ENCODE measurements around the gene BBOF1. TPM values are rescaled to one million over a fixed set of nuclear protein-coding genes. Genes with fewer than 3 reads are reported as not detected.
"Not testable (repeated sequence)": the region's sequence is repeated elsewhere in the genome, so short reads cannot be mapped to it uniquely, and the experiment has no call there.

BBOF1 gene
- total and polyA plus RNA-seq, 2 donors (not counting 1 experiment from before 2014, with no cell fraction given): 0.49 to 2.6 TPM

GRCh38 chr14:73977896-73978295 lies 41.3 kb upstream of the BBOF1 start:
- no peak overlapping the region for H3K9ac ChIP-seq (ENCODE audit: low read length)
- TF ChIP-seq CTCF (IDR thresholded peaks at IDR 0.05) (no peak), EZH2 (IDR thresholded peaks at IDR 0.05; ENCODE audit: borderline replicate concordance, insufficient read depth, low read depth, low read length, poor library complexity, severe bottlenecking) (no peak)
- peaks cover 0 to 10% of the 10 kb centered on the region in 2 experiments for H3K36me3 ChIP-seq (replicated peaks in 1 of 2; ENCODE audit: control extremely low read depth in 1 of 2, control insufficient read depth in 1 of 2, extremely low read depth in 1 of 2, insufficient read depth in 2 of 2, low read length in 1 of 2)
- H3K4me1 ChIP-seq (ENCODE audit: control insufficient read depth in 2 of 2, insufficient read depth in 2 of 2, low read length in 2 of 2): no peaks in the 10 kb centered on the region
- ATAC-seq (ENCODE audit: low read depth): no peak
- DNase-seq: no peak
- H3K4me1 Mint-ChIP-seq: no peaks in the 10 kb centered on the region
- no peak overlapping the region for H3K27ac Mint-ChIP-seq
- no peak overlapping the region for H3K27ac ChIP-seq (ENCODE audit: low read length in 2 of 2)
- no peak overlapping the region for H3K4me2 ChIP-seq (replicated peaks; ENCODE audit: low read depth, low read length, poor library complexity, severe bottlenecking)
- H4K20me1 ChIP-seq (ENCODE audit: control insufficient read depth, insufficient read depth, low read length, poor library complexity, severe bottlenecking): no peaks in the 10 kb centered on the region
- no peaks in the 10 kb centered on the region for H3K27me3 ChIP-seq (replicated peaks in 1 of 4; ENCODE audit: control extremely low read depth in 1 of 4, control insufficient read depth in 3 of 4, insufficient read depth in 4 of 4, low read length in 3 of 4)
- no peaks in the 10 kb centered on the region for H3K79me2 ChIP-seq (ENCODE audit: control insufficient read depth, insufficient read depth, low read length)
- H3K9me3 ChIP-seq (ENCODE audit: control extremely low read depth in 1 of 3, control insufficient read depth in 2 of 3, insufficient read depth in 1 of 3, low read length in 2 of 3): no peaks in the 10 kb centered on the region
- ChIA-PET POLR2A (no interaction called here), CTCF (no interaction called here)
- no peak overlapping the region for H3K4me3 Mint-ChIP-seq
- intact Hi-C loops (cut with micrococcal nuclease): no loop called here
- no peaks in the 10 kb centered on the region for H3K9me3 Mint-ChIP-seq (ENCODE audit: insufficient read depth)
- no peak overlapping the region for H3K4me3 ChIP-seq (ENCODE audit: control extremely low read depth in 1 of 5, extremely low read depth in 1 of 5, insufficient read depth in 1 of 5, low read depth in 2 of 5, low read length in 4 of 5)
- 83% methylated on average over 1 of the region's 4 CpGs for WGBS (ENCODE audit: insufficient coverage)
- no peak overlapping the region for H2AFZ ChIP-seq (ENCODE audit: insufficient read depth, low read depth, low read length, poor library complexity, severe bottlenecking)
- H3K27me3 Mint-ChIP-seq: no peaks in the 10 kb centered on the region

GRCh38 chr14:73988065-73988464 lies 31.1 kb upstream of the BBOF1 start:
- DNase-seq (no peak), ATAC-seq (ENCODE audit: low read depth) (no peak)
- intact Hi-C loops (cut with micrococcal nuclease): no loop called here
- Histone ChIP-seq H3K27me3 (replicated peaks in 1 of 4; ENCODE audit: control extremely low read depth in 1 of 4, control insufficient read depth in 3 of 4, insufficient read depth in 4 of 4, low read length in 3 of 4) (no peaks in the 10 kb centered on the region), H3K9me3 (ENCODE audit: control extremely low read depth in 1 of 3, control insufficient read depth in 2 of 3, insufficient read depth in 1 of 3, low read length in 2 of 3) (no peaks in the 10 kb centered on the region), H2AFZ (ENCODE audit: insufficient read depth, low read depth, low read length, poor library complexity, severe bottlenecking) (no peak overlapping the region), H4K20me1 (ENCODE audit: control insufficient read depth, insufficient read depth, low read length, poor library complexity, severe bottlenecking) (no peaks in the 10 kb centered on the region), H3K36me3 (replicated peaks in 1 of 2; ENCODE audit: control extremely low read depth in 1 of 2, control insufficient read depth in 1 of 2, extremely low read depth in 1 of 2, insufficient read depth in 2 of 2, low read length in 1 of 2) (peaks cover 0 to 20% of the 10 kb centered on the region in 2 experiments), H3K4me2 (replicated peaks; ENCODE audit: low read depth, low read length, poor library complexity, severe bottlenecking) (no peak overlapping the region), H3K4me3 (ENCODE audit: control extremely low read depth in 1 of 5, extremely low read depth in 1 of 5, insufficient read depth in 1 of 5, low read depth in 2 of 5, low read length in 4 of 5) (no peak overlapping the region), H3K27ac (ENCODE audit: low read length in 2 of 2) (no peak overlapping the region), H3K79me2 (ENCODE audit: control insufficient read depth, insufficient read depth, low read length) (no peaks in the 10 kb centered on the region), H3K4me1 (ENCODE audit: control insufficient read depth in 2 of 2, insufficient read depth in 2 of 2, low read length in 2 of 2) (no peaks in the 10 kb centered on the region), H3K9ac (ENCODE audit: low read length) (no peak overlapping the region)
- H3K4me1 Mint-ChIP-seq: no peaks in the 10 kb centered on the region
- POLR2A ChIA-PET: no interaction called here
- no peak overlapping the region for H3K27ac Mint-ChIP-seq
- no peak overlapping the region for H3K4me3 Mint-ChIP-seq
- no CpG with 5 or more reads among the region's 3 CpGs for WGBS (ENCODE audit: insufficient coverage)
- TF ChIP-seq CTCF (IDR thresholded peaks at IDR 0.05) (no peak), EZH2 (IDR thresholded peaks at IDR 0.05; ENCODE audit: borderline replicate concordance, insufficient read depth, low read depth, low read length, poor library complexity, severe bottlenecking) (no peak)
- H3K27me3 Mint-ChIP-seq: no peaks in the 10 kb centered on the region
- H3K9me3 Mint-ChIP-seq (ENCODE audit: insufficient read depth): no peaks in the 10 kb centered on the region
- CTCF ChIA-PET: no interaction called here

- H3K27ac ChIP-seq (ENCODE audit: low read length in 2 of 2); CTCF ChIA-PET; H3K79me2 ChIP-seq (ENCODE audit: control insufficient read depth, insufficient read depth, low read length); ATAC-seq (ENCODE audit: low read depth); H3K27me3 Mint-ChIP-seq; H2AFZ ChIP-seq (ENCODE audit: insufficient read depth, low read depth, low read length, poor library complexity, severe bottlenecking); intact Hi-C loops (cut with micrococcal nuclease); H3K27ac Mint-ChIP-seq; H4K20me1 ChIP-seq (ENCODE audit: control insufficient read depth, insufficient read depth, low read length, poor library complexity, severe bottlenecking); H3K9me3 Mint-ChIP-seq (ENCODE audit: insufficient read depth); H3K9me3 ChIP-seq (ENCODE audit: control extremely low read depth in 1 of 3, control insufficient read depth in 2 of 3, insufficient read depth in 1 of 3, low read length in 2 of 3); H3K4me3 ChIP-seq (ENCODE audit: control extremely low read depth in 1 of 5, extremely low read depth in 1 of 5, insufficient read depth in 1 of 5, low read depth in 2 of 5, low read length in 4 of 5); H3K4me1 Mint-ChIP-seq; POLR2A ChIA-PET; H3K4me2 ChIP-seq (replicated peaks; ENCODE audit: low read depth, low read length, poor library complexity, severe bottlenecking); DNase-seq; H3K4me1 ChIP-seq (ENCODE audit: control insufficient read depth in 2 of 2, insufficient read depth in 2 of 2, low read length in 2 of 2); H3K4me3 Mint-ChIP-seq; H3K9ac ChIP-seq (ENCODE audit: low read length); H3K27me3 ChIP-seq (replicated peaks in 1 of 4; ENCODE audit: control extremely low read depth in 1 of 4, control insufficient read depth in 3 of 4, insufficient read depth in 4 of 4, low read length in 3 of 4): not testable (repeated sequence)
- 100% methylated on average over 3 of the region's 7 CpGs for WGBS (ENCODE audit: insufficient coverage)
- H3K36me3 ChIP-seq (replicated peaks in 1 of 2; ENCODE audit: control extremely low read depth in 1 of 2, control insufficient read depth in 1 of 2, extremely low read depth in 1 of 2, insufficient read depth in 2 of 2, low read length in 1 of 2): peaks cover 0 to 20% of the 10 kb centered on the region in 2 experiments
These were observed 30.5 kb upstream of the BBOF1 start for GRCh38 chr14:73988656-73989055.
